Mesothelial cell of epicardium (in vitro differentiated cells): ENCODE data around the gene RABL6. TPM values are rescaled to one million over a fixed set of nuclear protein-coding genes. Genes with fewer than 3 reads are reported as not detected.

ENCODE experiments used
- DNase-seq, 2 experiments: peaks; one replicate each; pipeline ENCODE4 v3.0.0; 2021; ENCODE audit warnings: low spot score in 2 of 2; ENCODE audit not compliant: unreplicated experiment in 2 of 2
- H3K27ac Mint-ChIP-seq: 2 replicates; pipeline ENCODE4 v1.8.0; 2021; ENCODE audit warnings: mixed read lengths
- H3K27me3 Mint-ChIP-seq: 2 replicates; pipeline ENCODE4 v1.8.0; 2021; ENCODE audit warnings: low read depth, mixed read lengths
- H3K36me3 Mint-ChIP-seq: 2 replicates; pipeline ENCODE4 v1.8.0; 2021; ENCODE audit warnings: mixed read lengths
- H3K4me1 Mint-ChIP-seq: 2 replicates; pipeline ENCODE4 v1.8.0; 2021; ENCODE audit warnings: mixed read lengths
- H3K4me3 Mint-ChIP-seq: 2 replicates; pipeline ENCODE4 v1.8.0; 2021; ENCODE audit warnings: mild to moderate bottlenecking, moderate library complexity, mixed read lengths
- H3K9me3 Mint-ChIP-seq: 2 replicates; pipeline ENCODE4 v1.8.0; 2021; ENCODE audit warnings: mixed read lengths
- CTCF ChIP-seq: fragments of 200-600 bp; sonication (generic); IDR thresholded peaks from one replicate; pipeline ENCODE4 v1.5.0; 2021; ENCODE audit warnings: antibody characterized with exemption; ENCODE audit not compliant: unreplicated experiment
- total RNA-seq: library from RNA; stranded (reverse); gene quantifications from 3 replicates; pipeline ENCODE4 v1.2.1, GENCODE V29; 2021

RABL6 gene
- total RNA-seq, 1 donor from 2014 or later = 124 TPM

- no peak for DNase-seq
- Mint-ChIP-seq H3K27me3 (no peaks in the 10 kb centered on the region), H3K36me3 (no peaks in the 10 kb centered on the region), H3K9me3 (no peaks in the 10 kb centered on the region), H3K27ac (no peak overlapping the region), H3K4me1 (no peaks in the 10 kb centered on the region), H3K4me3 (no peak overlapping the region)
- no peak for TF ChIP-seq CTCF
Observed at GRCh38 chr9:136856541-136857141, 48.9 kb downstream of the RABL6 start.

- Mint-ChIP-seq H3K4me1 (no peaks in the 10 kb centered on the region), H3K36me3 (no peaks in the 10 kb centered on the region), H3K4me3 (no peak overlapping the region), H3K27ac (no peak overlapping the region), H3K27me3 (no peaks in the 10 kb centered on the region), H3K9me3 (no peaks in the 10 kb centered on the region)
- no peak for TF ChIP-seq CTCF
- no peak for DNase-seq
Observed at GRCh38 chr9:136857166-136857565, 49.4 kb downstream of the RABL6 start.

GRCh38 chr9:136857581-136858412, 50.0 kb downstream of the RABL6 start:
- DNase-seq = no peak
- no peak overlapping the region for H3K4me3 Mint-ChIP-seq
- no peaks in the 10 kb centered on the region for H3K27me3 Mint-ChIP-seq
- H3K27ac Mint-ChIP-seq = no peak overlapping the region
- TF ChIP-seq CTCF = no peak
- H3K9me3 Mint-ChIP-seq = no peaks in the 10 kb centered on the region
- H3K36me3 Mint-ChIP-seq = peaks cover 2% of the 10 kb centered on the region
- no peaks in the 10 kb centered on the region for H3K4me1 Mint-ChIP-seq

DNA sequence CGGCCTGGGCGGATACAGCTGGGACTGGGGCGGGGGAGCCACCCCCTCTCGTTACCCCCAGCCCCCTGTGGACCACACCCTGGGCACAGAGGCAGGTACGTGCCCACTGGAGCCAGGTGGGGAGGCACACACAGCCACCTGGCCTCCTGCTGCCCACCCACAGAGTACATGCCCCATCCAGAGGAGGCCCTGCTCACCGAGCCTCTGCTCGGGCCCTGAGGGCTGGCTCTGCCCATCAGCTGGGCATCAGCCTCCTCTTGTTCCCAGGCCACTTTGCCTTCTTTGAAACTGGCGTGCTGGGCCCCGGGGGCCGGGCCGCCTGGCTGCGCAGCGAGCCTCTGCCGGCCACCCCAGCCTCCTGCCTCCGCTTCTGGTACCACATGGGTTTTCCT, 50.7 kb downstream of the RABL6 start:
- peaks cover 2% of the 10 kb centered on the region for H3K36me3 Mint-ChIP-seq
- TF ChIP-seq CTCF = no peak
- no peaks in the 10 kb centered on the region for H3K27me3 Mint-ChIP-seq
- H3K4me1 Mint-ChIP-seq = no peaks in the 10 kb centered on the region
- H3K4me3 Mint-ChIP-seq = no peak overlapping the region
- no peak overlapping the region for H3K27ac Mint-ChIP-seq
- no peak for DNase-seq
- no peaks in the 10 kb centered on the region for H3K9me3 Mint-ChIP-seq

DNA sequence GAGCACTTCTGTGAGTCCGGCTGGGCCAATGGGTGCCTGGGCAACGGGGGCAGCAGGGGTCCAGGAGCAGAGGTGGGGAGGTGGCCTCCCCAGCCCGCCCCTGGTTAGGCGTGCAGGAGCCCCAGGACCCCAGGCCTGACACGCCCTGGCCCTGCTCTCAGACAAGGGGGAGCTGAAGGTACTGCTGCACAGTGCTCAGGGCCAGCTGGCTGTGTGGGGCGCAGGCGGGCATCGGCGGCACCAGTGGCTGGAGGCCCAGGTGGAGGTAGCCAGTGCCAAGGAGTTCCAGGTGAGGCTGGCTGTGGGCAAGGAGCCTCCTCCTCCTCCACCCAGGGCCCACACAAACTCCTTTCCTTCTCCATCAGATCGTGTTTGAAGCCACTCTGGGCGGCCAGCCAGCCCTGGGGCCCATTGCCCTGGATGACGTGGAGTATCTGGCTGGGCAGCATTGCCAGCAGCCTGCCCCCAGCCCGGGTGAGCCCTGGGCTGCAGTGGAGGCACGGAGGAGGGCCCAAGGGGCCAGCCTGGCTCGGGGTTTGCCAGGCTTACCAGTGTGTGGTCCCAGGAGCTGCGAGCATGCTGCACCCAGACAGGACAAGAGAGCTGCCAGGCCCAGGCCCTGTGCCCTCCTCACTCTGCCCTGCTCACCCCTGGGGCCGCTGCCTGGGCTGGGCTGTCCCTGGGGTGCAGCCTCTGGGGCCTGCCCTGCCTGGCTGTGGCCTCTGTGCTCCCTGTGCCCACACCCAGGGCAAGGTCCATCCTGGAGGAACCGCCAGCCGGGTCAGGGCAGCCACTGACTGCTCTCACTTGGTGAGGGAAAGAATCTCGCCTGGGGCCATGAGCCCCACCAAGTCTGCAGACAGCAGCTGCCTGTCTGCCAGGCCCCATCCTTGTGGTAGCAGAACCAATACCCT, 51.4 kb downstream of the RABL6 start:
- no peak for TF ChIP-seq CTCF
- H3K9me3 Mint-ChIP-seq = no peaks in the 10 kb centered on the region
- H3K27me3 Mint-ChIP-seq = no peaks in the 10 kb centered on the region
- peaks cover 4% of the 10 kb centered on the region for H3K36me3 Mint-ChIP-seq
- H3K27ac Mint-ChIP-seq = no peak overlapping the region
- DNase-seq = peak in 1 of 2 experiments; percentile 14
- no peaks in the 10 kb centered on the region for H3K4me1 Mint-ChIP-seq
- no peak overlapping the region for H3K4me3 Mint-ChIP-seq
